HS-5 (cell line): ENCODE measurements around the gene CNGB1.
"Not testable (repeated sequence)": the region's sequence is repeated elsewhere in the genome, so short reads cannot be mapped to it uniquely, and the experiment has no call there.

Experiments used
- DNase-seq: peaks from one replicate; pipeline ENCODE4 v3.0.0-alpha.2; 2012; ENCODE audit warnings: low read depth

Gene CNGB1

DNA sequence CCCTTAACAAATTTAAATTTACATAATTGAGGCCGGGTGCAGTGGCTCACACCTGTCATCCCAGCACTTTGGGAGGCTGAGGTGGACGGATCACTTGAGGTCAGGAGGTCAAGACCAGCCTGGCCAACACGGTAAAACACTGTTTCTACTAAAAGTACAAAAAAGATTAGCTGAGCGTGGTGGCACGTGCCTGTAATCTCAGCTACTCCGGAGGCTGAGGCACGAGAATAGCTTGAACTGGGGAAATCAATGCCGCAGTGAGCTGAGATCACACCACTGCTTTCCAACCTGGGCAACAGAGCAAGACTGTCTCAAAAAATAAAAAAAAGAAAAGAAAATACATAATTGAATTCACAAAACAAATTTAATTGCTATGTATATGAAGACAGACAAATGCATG lies 112.3 kb downstream of the CNGB1 start:
- DNase-seq: no peak

DNA sequence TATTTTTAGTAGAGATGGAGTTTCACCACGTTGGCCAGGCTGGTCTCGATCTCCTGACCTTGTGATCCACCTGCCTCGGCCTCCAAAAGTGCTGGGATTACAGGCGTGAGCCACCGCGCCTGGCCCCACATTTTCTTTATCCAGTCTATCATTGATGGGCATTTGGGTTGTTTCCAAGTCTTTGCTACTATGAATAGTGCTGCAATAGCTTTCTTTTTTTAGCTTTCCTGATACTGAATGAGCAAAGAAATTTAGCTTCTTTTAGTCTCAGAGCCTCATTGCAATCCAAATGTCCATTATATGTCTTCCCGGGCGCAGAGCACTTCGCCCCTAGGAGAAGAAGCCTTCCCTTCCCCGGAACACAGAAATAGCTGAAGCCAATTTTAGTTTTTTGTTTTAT lies 112.9 kb downstream of the CNGB1 start:
- not testable (repeated sequence) for DNase-seq

DNA sequence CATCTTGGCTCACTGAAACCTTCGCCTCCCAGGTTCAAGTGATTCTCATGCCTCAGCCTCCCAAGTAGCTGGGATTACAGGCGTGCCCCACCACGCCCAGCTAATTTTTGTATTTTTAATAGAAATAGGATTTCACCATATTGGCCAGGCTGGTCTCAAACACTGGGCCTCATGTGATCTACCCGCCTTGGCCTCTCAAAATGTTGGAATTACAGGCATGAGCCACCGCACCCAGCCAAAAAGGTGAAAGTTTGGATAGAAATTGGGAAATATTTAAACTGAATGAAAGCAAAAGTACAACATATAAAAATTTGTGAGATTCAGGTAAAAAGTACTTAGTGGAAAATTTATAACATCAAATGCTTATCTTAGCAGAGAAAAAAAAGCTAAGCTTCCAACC lies 115.7 kb downstream of the CNGB1 start:
- no peak for DNase-seq

DNA sequence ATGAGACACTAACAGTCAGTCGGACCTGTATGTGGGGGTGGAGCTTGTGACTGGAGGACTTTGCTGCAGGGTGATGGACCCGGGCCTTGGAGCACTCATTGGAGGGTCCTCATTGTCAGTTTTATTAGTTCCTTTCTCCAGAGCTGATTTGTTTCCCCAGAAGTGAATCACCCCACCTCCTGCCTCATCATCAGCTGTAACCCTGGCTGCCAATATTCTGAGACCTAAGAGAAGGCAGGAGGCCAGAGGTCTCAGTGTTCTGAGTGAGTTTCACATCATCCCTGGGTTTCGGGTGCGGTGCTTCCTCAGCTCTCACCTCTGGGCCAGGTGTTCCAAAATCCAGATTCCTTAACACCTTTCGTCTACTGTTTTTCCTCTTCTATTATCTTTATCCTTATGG lies 118.7 kb downstream of the CNGB1 start:
- DNase-seq: no peak

GRCh38 chr16:57848181-57848580 lies 122.7 kb downstream of the CNGB1 start:
- no peak for DNase-seq

DNA sequence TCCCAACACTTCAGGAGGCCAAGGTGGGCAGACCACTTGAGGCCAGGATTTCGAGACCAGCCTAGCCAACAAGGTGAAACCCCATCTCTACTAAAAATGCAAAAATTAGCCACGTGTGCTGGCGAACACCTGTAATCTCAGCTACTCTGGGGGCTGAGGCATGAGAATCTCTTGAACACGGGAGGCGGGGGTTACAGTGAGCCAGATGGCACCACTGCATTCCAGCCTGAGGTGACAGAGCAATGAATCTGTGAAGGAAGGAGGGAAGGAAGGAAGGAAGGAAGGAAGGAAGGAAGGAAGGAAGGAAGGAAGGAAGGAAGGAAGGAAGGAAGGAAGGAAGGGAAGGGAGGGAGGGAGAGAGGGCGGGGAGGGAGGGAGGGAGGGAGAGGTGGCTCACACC lies 124.0 kb downstream of the CNGB1 start:
- DNase-seq: not testable (repeated sequence)

DNA sequence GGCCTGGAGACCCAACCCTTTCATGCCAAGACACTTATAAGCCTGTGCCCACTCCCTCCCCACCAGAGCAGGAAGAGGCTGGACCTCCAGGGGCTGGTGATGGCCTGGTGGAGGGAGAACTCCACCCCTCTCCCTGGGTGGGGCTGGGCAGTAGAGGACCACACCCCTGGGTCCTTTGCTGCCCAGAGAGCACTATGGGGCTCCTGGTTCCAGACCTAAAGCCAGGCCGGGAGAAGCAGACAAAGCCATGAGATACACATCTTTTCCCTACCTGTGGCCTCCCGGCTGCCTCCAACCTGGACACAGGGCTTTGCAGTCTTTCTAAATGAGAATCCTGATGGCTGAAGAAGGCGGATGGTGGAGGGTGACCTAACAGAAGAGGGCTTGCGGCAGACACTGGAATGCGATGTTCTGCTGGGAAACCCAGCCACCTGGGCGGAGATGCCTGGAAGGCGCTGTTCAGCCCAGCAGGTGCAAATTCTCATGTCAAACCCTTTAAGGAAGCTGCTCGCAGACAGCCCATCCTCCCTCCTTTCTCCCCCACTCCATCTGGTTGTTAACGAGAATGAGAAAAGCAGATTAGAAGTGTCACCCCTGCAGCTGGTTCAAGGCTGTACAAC lies 124.7 kb downstream of the CNGB1 start:
- DNase-seq: no peak

DNA sequence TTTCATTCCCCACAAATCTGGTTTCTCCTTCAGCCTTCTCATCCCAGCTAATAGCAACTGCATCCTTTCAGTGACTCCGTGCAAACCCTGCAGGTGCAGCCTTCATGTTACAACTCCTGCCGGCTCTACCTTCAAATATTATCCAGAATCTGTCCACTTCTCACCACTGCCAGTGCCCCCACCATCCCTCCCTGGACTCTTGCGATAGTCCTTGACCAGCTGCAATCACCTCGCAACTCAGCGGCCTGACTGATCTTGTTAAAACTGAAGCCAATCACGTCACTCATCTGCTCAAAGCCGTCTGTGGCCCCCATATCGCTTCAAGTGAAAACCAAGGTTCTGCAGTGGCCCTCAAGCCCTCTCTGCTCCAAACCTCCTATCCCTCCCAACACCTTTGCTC lies 125.8 kb downstream of the CNGB1 start:
- no peak for DNase-seq

- DNase-seq: no peak
These were observed 126.4 kb downstream of the CNGB1 start for GRCh38 chr16:57844416-57845030.

DNA sequence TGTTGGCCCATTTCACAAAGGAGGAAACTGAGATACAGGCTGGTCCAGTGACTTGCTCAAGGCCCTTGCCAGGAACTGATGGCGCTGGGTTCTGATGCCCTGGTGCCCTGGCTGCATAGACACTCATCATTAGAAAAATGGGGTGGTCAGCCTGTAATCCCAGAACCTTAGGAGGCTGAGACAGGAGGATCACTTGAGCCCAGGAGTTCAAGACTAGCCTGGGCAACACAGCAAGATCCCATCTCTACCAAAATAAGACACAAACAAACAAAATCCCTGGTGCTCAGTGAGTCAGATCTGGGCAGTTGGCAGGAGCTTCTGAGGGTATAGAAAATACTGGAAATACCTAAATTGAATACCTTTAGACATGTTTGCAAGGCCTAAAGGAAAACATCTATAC lies 127.5 kb downstream of the CNGB1 start:
- no peak for DNase-seq

DNA sequence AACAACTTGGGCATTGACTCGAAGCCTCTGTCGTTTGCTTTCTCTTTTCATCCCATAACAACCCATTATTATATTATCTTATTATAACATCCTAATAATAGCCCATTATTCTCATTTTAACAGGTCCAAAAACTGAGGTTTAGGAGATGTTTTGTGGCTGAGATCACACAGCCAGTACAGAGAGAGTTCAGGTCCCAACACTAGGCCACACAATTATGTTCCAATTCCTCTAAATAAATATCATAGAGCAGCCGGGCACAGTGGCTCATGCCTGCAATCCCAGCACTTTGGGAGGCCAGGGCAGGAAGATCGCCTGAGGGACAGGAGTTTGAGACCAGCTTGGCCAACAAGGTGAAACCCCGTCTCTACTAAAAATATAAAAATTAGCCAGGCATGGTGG lies 128.3 kb downstream of the CNGB1 start:
- DNase-seq: no peak

GRCh38 chr16:57840833-57841232 lies 130.1 kb downstream of the CNGB1 start:
- DNase-seq: no peak

- no peak for DNase-seq
These were observed 132.8 kb downstream of the CNGB1 start for GRCh38 chr16:57838161-57838560.

DNA sequence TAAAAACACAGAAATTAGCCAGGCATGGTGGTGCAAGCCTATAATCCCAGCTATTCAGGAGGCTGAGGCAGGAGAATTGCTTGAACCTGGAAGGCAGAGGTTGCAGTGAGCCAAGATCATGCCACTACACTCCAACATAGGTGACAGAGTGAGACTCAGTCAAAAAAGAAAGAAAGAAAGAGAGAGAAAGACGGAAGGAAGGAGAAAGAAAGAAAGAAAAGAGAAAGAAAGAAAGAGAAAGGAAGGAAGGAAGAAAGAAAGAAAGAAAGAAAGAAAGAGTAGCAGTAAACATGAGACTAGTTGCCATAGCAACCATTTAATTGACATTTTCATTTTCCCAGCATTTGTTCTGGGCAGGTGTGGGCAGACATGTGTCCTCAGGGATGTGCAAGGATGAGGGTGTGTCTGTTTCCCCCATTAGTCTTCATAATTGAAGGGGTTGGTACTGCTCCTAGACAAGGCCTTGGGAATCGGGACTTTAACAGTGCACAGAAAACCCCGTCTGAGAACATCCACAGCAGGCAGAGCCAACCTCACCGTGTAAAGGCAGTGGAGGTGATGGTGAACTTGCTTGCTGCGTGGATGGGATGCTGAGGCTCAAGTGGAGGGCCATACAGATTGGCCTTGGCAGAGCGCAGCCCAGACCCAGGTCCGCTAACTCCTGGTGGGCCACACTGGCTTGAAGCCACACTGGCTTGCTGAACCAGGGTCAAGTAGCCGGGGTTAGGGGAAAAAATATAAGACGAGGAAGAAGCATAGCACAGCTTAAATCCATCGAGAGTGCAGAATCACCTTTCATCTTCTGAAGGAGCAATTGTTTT lies 133.4 kb downstream of the CNGB1 start:
- no peak for DNase-seq

GRCh38 chr16:57835439-57835838 lies 135.5 kb downstream of the CNGB1 start:
- peak; percentile 54 for DNase-seq

DNA sequence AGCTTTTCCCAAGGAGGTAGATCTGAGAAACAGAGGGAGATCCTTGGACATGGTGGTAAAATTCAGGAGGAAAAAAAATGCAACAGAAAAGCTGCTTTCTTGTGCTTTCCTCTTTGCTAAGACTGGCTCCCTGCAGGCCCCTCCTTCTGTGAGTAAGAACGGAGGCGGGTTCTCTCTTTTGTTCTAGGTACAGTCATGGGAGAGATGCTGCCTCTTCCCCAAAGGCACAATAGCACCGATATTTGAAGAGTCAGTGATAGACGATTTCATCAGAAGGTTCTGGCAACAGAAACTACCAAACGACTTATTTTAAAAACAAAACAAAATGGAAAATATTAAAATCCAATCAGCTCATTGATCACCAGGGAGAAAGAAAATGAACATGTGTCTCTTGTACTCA lies 136.0 kb downstream of the CNGB1 start:
- DNase-seq: peak; percentile 23
